H9 (cell line): ENCODE data around the gene RSPH9. TPM values are rescaled to one million over a fixed set of nuclear protein-coding genes. Genes with fewer than 3 reads are reported as not detected.

Source experiments
- DNase-seq: peaks from one replicate; pipeline ENCODE4 v3.0.0-alpha.2; 2017
- H2AFZ ChIP-seq: one replicate; pipeline ENCODE4 v1.6.1; 2013; ENCODE audit warnings: mild to moderate bottlenecking, low read length, control low read depth, moderate library complexity
- H2AK5ac ChIP-seq: 2 replicates; pipeline ENCODE4 v1.6.1; 2013; ENCODE audit warnings: low read length, control low read depth, mixed read lengths; ENCODE audit not compliant: insufficient read length
- H2BK120ac ChIP-seq: one replicate; pipeline ENCODE4 v1.6.1; 2013; ENCODE audit warnings: low read depth, mild to moderate bottlenecking, low read length, control low read depth, inconsistent platforms; ENCODE audit not compliant: poor library complexity, severe bottlenecking
- H2BK12ac ChIP-seq: 2 replicates; pipeline ENCODE4 v1.6.1; 2013; ENCODE audit warnings: low read length, control low read depth, mixed read lengths, low read depth; ENCODE audit not compliant: insufficient read length
- H2BK15ac ChIP-seq: 2 replicates; pipeline ENCODE4 v1.6.1; 2013; ENCODE audit warnings: low read depth, low read length, control low read depth
- H2BK20ac ChIP-seq: one replicate; pipeline ENCODE4 v1.6.1; 2013; ENCODE audit warnings: low read depth, mild to moderate bottlenecking, low read length, control low read depth, inconsistent platforms; ENCODE audit not compliant: poor library complexity, severe bottlenecking
- H2BK5ac ChIP-seq: 2 replicates; pipeline ENCODE4 v1.6.1; 2013; ENCODE audit warnings: low read length, control low read depth, mixed read lengths; ENCODE audit not compliant: insufficient read length
- H3K14ac ChIP-seq: 2 replicates; pipeline ENCODE4 v1.6.1; 2013; ENCODE audit warnings: low read length, control low read depth; ENCODE audit not compliant: insufficient read depth
- H3K18ac ChIP-seq: 2 replicates; pipeline ENCODE4 v1.6.1; 2013; ENCODE audit warnings: low read depth, mild to moderate bottlenecking, mixed read lengths, low read length, control low read depth; ENCODE audit not compliant: insufficient read length
- H3K23ac ChIP-seq: 2 replicates; pipeline ENCODE4 v1.6.1; 2013; ENCODE audit warnings: low read length, control low read depth, mixed read lengths, low read depth; ENCODE audit not compliant: insufficient read length
- H3K23me2 ChIP-seq: 2 replicates; pipeline ENCODE4 v1.6.1; 2013; ENCODE audit warnings: low read depth, mild to moderate bottlenecking, mixed read lengths, low read length, control low read depth; ENCODE audit not compliant: insufficient read length, poor library complexity, severe bottlenecking
- H3K27ac ChIP-seq: 2 replicates; pipeline ENCODE4 v1.5.1; 2013; ENCODE audit warnings: low read length, control low read depth, mixed read lengths, low read depth; ENCODE audit not compliant: insufficient read length
- H3K27me3 ChIP-seq: 2 replicates; pipeline ENCODE4 v1.6.1; 2013; ENCODE audit warnings: low read length, control low read depth, inconsistent platforms; ENCODE audit not compliant: insufficient read depth
- H3K4ac ChIP-seq: 2 replicates; pipeline ENCODE4 v1.6.1; 2013; ENCODE audit warnings: low read depth, mild to moderate bottlenecking, control low read depth, inconsistent platforms, low read length, moderate library complexity
- H3K4me1 ChIP-seq: 2 replicates; pipeline ENCODE4 v1.6.1; 2013; ENCODE audit warnings: low read length, control low read depth, inconsistent platforms; ENCODE audit not compliant: insufficient read depth
- H3K4me2 ChIP-seq: 2 replicates; pipeline ENCODE4 v1.6.1; 2013; ENCODE audit warnings: low read length, control low read depth, mixed read lengths; ENCODE audit not compliant: insufficient read length, insufficient read depth
- H3K56ac ChIP-seq: 2 replicates; pipeline ENCODE4 v1.6.1; 2013; ENCODE audit warnings: low read depth, mild to moderate bottlenecking, mixed read lengths, low read length, control low read depth; ENCODE audit not compliant: insufficient read length
- H3K79me1 ChIP-seq: 2 replicates; pipeline ENCODE4 v1.6.1; 2013; ENCODE audit warnings: low read depth, mild to moderate bottlenecking, moderate library complexity, low read length, control low read depth, inconsistent platforms; ENCODE audit not compliant: insufficient read depth, poor library complexity, severe bottlenecking
- H3K79me2 ChIP-seq: 2 replicates; pipeline ENCODE4 v1.6.1; 2013; ENCODE audit warnings: low read length, control low read depth, inconsistent platforms; ENCODE audit not compliant: insufficient read depth
- H3K9ac ChIP-seq: 2 replicates; pipeline ENCODE4 v1.6.1; 2013; ENCODE audit warnings: low read length, control low read depth, mixed read lengths; ENCODE audit not compliant: insufficient read length; ENCODE audit errors: extremely low read depth
- H3K9me3 ChIP-seq: one replicate; pipeline ENCODE4 v1.6.1; 2013; ENCODE audit warnings: low read depth, low read length, inconsistent platforms; ENCODE audit not compliant: control insufficient read depth
- H3T11ph ChIP-seq: one replicate; pipeline ENCODE4 v1.6.1; 2013; ENCODE audit warnings: mild to moderate bottlenecking, low read length, control low read depth, inconsistent platforms
- H4K20me1 ChIP-seq: one replicate; pipeline ENCODE4 v1.6.1; 2013; ENCODE audit not compliant: control insufficient read depth, insufficient read length, insufficient read depth
- H4K5ac ChIP-seq: 2 replicates; pipeline ENCODE4 v1.6.1; 2013; ENCODE audit warnings: low read depth, mild to moderate bottlenecking, mixed read lengths, low read length, control low read depth; ENCODE audit not compliant: insufficient read length
- H4K8ac ChIP-seq: replicated peaks from 2 replicates; pipeline ENCODE4 v1.6.1; 2013; ENCODE audit warnings: low read length, control low read depth, mixed read lengths, low read depth; ENCODE audit not compliant: insufficient read length
- H4K91ac ChIP-seq: 2 replicates; pipeline ENCODE4 v1.6.1; 2013; ENCODE audit warnings: low read depth, mild to moderate bottlenecking, moderate library complexity, mixed read lengths, low read length, control low read depth; ENCODE audit not compliant: insufficient read length
- H3K27ac Mint-ChIP-seq, 3 experiments: 2 replicates in 2 of 3; 3 replicates in 1 of 3; pipeline ENCODE4 v1.8.0; 2020 to 2021; ENCODE audit warnings: mixed read lengths in 3 of 3, mild to moderate bottlenecking in 1 of 3, moderate library complexity in 1 of 3
- H3K27me3 Mint-ChIP-seq: 2 replicates; pipeline ENCODE4 v1.8.0; 2021; ENCODE audit warnings: low read depth, mild to moderate bottlenecking, moderate library complexity, mixed read lengths
- H3K36me3 Mint-ChIP-seq, 3 experiments: 2 replicates in 2 of 3; 3 replicates in 1 of 3; pipeline ENCODE4 v1.8.0; 2020 to 2021; ENCODE audit warnings: low read depth in 3 of 3, mixed read lengths in 3 of 3; ENCODE audit not compliant: insufficient read depth in 1 of 3
- H3K4me1 Mint-ChIP-seq, 2 experiments: 2 replicates each; pipeline ENCODE4 v1.8.0; 2020; ENCODE audit warnings: mixed read lengths in 2 of 2
- H3K4me3 Mint-ChIP-seq, 2 experiments: 2 replicates in 1 of 2; 3 replicates in 1 of 2; pipeline ENCODE4 v1.8.0; 2020 to 2021; ENCODE audit warnings: mild to moderate bottlenecking in 2 of 2, mixed read lengths in 2 of 2, moderate library complexity in 1 of 2
- H3K9me3 Mint-ChIP-seq, 2 experiments: 2 replicates in 1 of 2; 3 replicates in 1 of 2; pipeline ENCODE4 v1.8.0; 2020; ENCODE audit warnings: mild to moderate bottlenecking in 2 of 2, mixed read lengths in 2 of 2, moderate library complexity in 1 of 2
- WGBS: extraction: QIAGEN DNeasy Blood & Tissue Kit; methylation state at CpG from one replicate; pipeline ENCODE4 v1.1.7; 2013; ENCODE audit warnings: missing lambda C conversion rate, low lambda C conversion rate, mixed read lengths; ENCODE audit not compliant: insufficient read length; ENCODE audit errors: extremely low coverage; 5-methylcytosine and 5-hydroxymethylcytosine counted together
- total RNA-seq: library from RNA; stranded (reverse); gene quantifications from 2 replicates; pipeline ENCODE4 v1.2.1, GENCODE V29; 2021
- TF ChIP-seq, protein P1 (sequence below): fragments of 200-600 bp; sonication (generic); conservative IDR thresholded peaks from 3 replicates; pipeline ENCODE4 v1.8.0; 2021; ENCODE audit warnings: antibody characterized with exemption, mild to moderate bottlenecking

RSPH9 gene
- total RNA-seq, 1 experiment from 2014 or later, result 0.39 TPM

DNA sequence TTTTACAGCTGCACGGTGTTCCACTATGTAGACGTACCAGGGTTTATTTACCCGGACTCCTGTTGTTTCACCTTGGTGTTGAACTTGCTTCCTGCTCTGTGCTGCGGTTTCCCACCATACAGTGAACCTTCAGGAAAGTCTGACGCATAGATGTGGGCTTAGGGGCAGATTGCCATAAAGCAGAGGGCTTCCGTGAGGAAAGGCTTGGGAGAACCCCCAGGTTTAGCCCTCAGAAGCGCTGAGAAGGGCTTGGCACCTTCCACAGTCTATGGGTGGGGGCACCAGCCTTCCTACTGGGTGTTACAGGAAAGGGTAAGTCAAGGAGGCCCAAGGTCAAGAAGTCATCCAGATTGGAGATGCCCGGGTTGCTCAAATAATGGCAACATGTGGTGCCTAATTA is 62.0 kb downstream of the RSPH9 start:
- Histone ChIP-seq H3K4me2 (no peak overlapping the region), H4K5ac (no peak overlapping the region), H3K23ac (no peak overlapping the region), H3K9ac (no peak overlapping the region), H3K18ac (no peak overlapping the region), H3K79me1 (no peaks in the 10 kb centered on the region), H2BK120ac (no peak overlapping the region), H3K23me2 (no peaks in the 10 kb centered on the region), H3K56ac (no peak overlapping the region), H3K79me2 (no peaks in the 10 kb centered on the region), H4K91ac (no peak overlapping the region), H2BK20ac (no peak overlapping the region), H3K4me1 (peaks cover 12% of the 10 kb centered on the region; the same call in 1 of the 2 replicates), H3K9me3 (no peaks in the 10 kb centered on the region), H4K20me1 (no peaks in the 10 kb centered on the region), H2AK5ac (no peak overlapping the region), H3K27me3 (no peaks in the 10 kb centered on the region), H3K14ac (no peak overlapping the region), H4K8ac (no peak overlapping the region), H2BK5ac (no peak overlapping the region), H3K27ac (no peak overlapping the region), H2BK15ac (no peak overlapping the region), H3K4ac (no peak overlapping the region), H2BK12ac (no peak overlapping the region), H2AFZ (no peak overlapping the region), H3T11ph (no peak overlapping the region)
- TF ChIP-seq, protein P1, sequence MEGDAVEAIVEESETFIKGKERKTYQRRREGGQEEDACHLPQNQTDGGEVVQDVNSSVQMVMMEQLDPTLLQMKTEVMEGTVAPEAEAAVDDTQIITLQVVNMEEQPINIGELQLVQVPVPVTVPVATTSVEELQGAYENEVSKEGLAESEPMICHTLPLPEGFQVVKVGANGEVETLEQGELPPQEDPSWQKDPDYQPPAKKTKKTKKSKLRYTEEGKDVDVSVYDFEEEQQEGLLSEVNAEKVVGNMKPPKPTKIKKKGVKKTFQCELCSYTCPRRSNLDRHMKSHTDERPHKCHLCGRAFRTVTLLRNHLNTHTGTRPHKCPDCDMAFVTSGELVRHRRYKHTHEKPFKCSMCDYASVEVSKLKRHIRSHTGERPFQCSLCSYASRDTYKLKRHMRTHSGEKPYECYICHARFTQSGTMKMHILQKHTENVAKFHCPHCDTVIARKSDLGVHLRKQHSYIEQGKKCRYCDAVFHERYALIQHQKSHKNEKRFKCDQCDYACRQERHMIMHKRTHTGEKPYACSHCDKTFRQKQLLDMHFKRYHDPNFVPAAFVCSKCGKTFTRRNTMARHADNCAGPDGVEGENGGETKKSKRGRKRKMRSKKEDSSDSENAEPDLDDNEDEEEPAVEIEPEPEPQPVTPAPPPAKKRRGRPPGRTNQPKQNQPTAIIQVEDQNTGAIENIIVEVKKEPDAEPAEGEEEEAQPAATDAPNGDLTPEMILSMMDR, result no peak
- Mint-ChIP-seq H3K4me3 (no peak overlapping the region), H3K4me1 (peaks cover 65 to 75% of the 10 kb centered on the region in 2 experiments), H3K9me3 (no peaks in the 10 kb centered on the region), H3K27me3 (peaks cover 3% of the 10 kb centered on the region), H3K27ac (0 out of 7 replicates have a peak overlapping the region, but pooled peaks of 1 of the 3 experiments have one; percentile 19), H3K36me3 (no peaks in the 10 kb centered on the region)
- no peak for DNase-seq
- no CpG with 5 or more reads among the region's 8 CpGs for WGBS
